H1 (cell line): Measurements from ENCODE around the gene DOHH. TPM values are rescaled to one million over a fixed set of nuclear protein-coding genes. Genes with fewer than 3 reads are reported as not detected.

ENCODE experiments used
- CBX5 ChIP-seq: fragments of 300-800, 300-1000 bp; sonication (generic); IDR thresholded peaks from 2 replicates; pipeline ENCODE4 v1.7.1; 2016; ENCODE audit warnings: antibody characterized with exemption, low read length, low read depth
- CHD2 ChIP-seq: IDR thresholded peaks from 2 replicates; pipeline ENCODE4 v1.6.1; 2012; ENCODE audit warnings: low read length, improper control_type of control experiment
- CHD7 ChIP-seq: fragments of 300-600 bp; sonication (generic); IDR thresholded peaks from 2 replicates; pipeline ENCODE4 v1.7.1; 2012; ENCODE audit warnings: low read length, moderate library complexity, mild to moderate bottlenecking, inconsistent platforms; ENCODE audit not compliant: insufficient replicate concordance
- EZH2 ChIP-seq: fragments of 200-600 bp; sonication (generic); IDR thresholded peaks from 2 replicates; pipeline ENCODE4 v1.7.1; 2012; ENCODE audit warnings: low read depth, mild to moderate bottlenecking, moderate library complexity, low read length, inconsistent platforms; ENCODE audit not compliant: severe bottlenecking
- KDM1A ChIP-seq: fragments of 200-600, 300-600 bp; sonication (generic); IDR thresholded peaks from 2 replicates; pipeline ENCODE4 v1.7.1; 2016; ENCODE audit warnings: mild to moderate bottlenecking, low read length, borderline replicate concordance
- KDM5A ChIP-seq: fragments of 200-600 bp; IDR thresholded peaks from 2 replicates; pipeline ENCODE4 v1.7.1; 2012; ENCODE audit warnings: mild to moderate bottlenecking, low read length, inconsistent platforms, mixed read lengths
- POLR2AphosphoS5 ChIP-seq: IDR thresholded peaks from 2 replicates; pipeline ENCODE4 v1.6.1; 2011; ENCODE audit warnings: low read depth, low read length
- RXRA ChIP-seq: IDR thresholded peaks from 2 replicates; pipeline ENCODE4 v1.6.1; 2011; ENCODE audit warnings: low read depth, mild to moderate bottlenecking, low read length, moderate library complexity; ENCODE audit not compliant: insufficient read depth
- SP1 ChIP-seq: IDR thresholded peaks from 2 replicates; pipeline ENCODE4 v1.6.1; 2011; ENCODE audit warnings: low read depth, low read length
- polyA plus RNA-seq, 7 experiments: library from polyadenylated mRNA; depleted of rRNA in 3 of 7; stranded (reverse) in 5 of 7; unstranded in 2 of 7; fragments of >200 nt in 5 of 7; fragments of 200-250 nt in 2 of 7; gene quantifications; 1 replicate in 5 of 7; 2 replicates in 1 of 7; 4 replicates in 1 of 7; pipeline versions ENCODE4 v1.2.1 to v1.2.3, GENCODE V29; 2011 to 2013; ENCODE audit warnings: missing spikeins in 2 of 7, mixed read lengths in 2 of 7
- total RNA-seq: library from RNA; stranded (reverse); fragmentation: NEBNext Ultra II Directional; extraction: Animal tissue kit (Norgen Biotek cat#: 25700); gene quantifications from 2 replicates; pipeline ENCODE4 v1.2.1, GENCODE V29; 2021

The DOHH gene
- total and polyA plus RNA-seq, 2 of the 8 experiments (the other 6 are each of a cell fraction or from before 2014, with no cell fraction given): 7.3 to 17.7 TPM

GRCh38 chr19:3544742-3545668 lies 44.5 kb upstream of the DOHH start (continued):
- TF ChIP-seq CHD7 (no peak), POLR2AphosphoS5 (peak; percentile 13; the same call in 1 of the 2 replicates), KDM5A (no peak), CBX5 (no peak), SP1 (no peak), KDM1A (peak; percentile 93), EZH2 (no peak), CHD2 (no peak), RXRA (no peak)
